ENCODE data around the gene LMLN.
"Not testable (repeated sequence)": the region's sequence is repeated elsewhere in the genome, so short reads cannot be mapped to it uniquely, and the experiment has no call there.

The LMLN gene

GRCh38 chr3:198076722-198077308, 116.8 kb downstream of the LMLN start:
- H3K4me1 Mint-ChIP-seq = no peaks in the 10 kb centered on the region
- no peak overlapping the region for H3K4me3 Mint-ChIP-seq
- ATAC-seq (replicated peaks; ENCODE audit: extremely low read depth, poor library complexity, severe bottlenecking) (no peak), DNase-seq (ENCODE audit: low spot score in 2 of 2) (no peak)
- H3K36me3 Mint-ChIP-seq (ENCODE audit: insufficient read depth) = no peaks in the 10 kb centered on the region
- no peaks in the 10 kb centered on the region for H3K9me3 Mint-ChIP-seq
- H3K27ac Mint-ChIP-seq (ENCODE audit: low read depth) = no peak overlapping the region
- H3K27me3 Mint-ChIP-seq = peaks cover 12% of the 10 kb centered on the region

GRCh38 chr3:198079771-198080520, 119.9 kb downstream of the LMLN start:
- peaks cover 34% of the 10 kb centered on the region for H3K27me3 Mint-ChIP-seq
- H3K9me3 Mint-ChIP-seq = no peaks in the 10 kb centered on the region
- no peaks in the 10 kb centered on the region for H3K36me3 Mint-ChIP-seq (ENCODE audit: insufficient read depth)
- ATAC-seq (replicated peaks; ENCODE audit: extremely low read depth, poor library complexity, severe bottlenecking) (peak; percentile 45), DNase-seq (ENCODE audit: low spot score in 2 of 2) (no peak)
- H3K4me1 Mint-ChIP-seq = no peaks in the 10 kb centered on the region
- H3K4me3 Mint-ChIP-seq = peak overlapping the region; percentile 72
- no peak overlapping the region for H3K27ac Mint-ChIP-seq (ENCODE audit: low read depth)

- peaks cover 42% of the 10 kb centered on the region for H3K27me3 Mint-ChIP-seq
- ATAC-seq (replicated peaks; ENCODE audit: extremely low read depth, poor library complexity, severe bottlenecking) = peak; percentile 88
- H3K36me3 Mint-ChIP-seq (ENCODE audit: insufficient read depth) = no peaks in the 10 kb centered on the region
- no peaks in the 10 kb centered on the region for H3K9me3 Mint-ChIP-seq
- no peaks in the 10 kb centered on the region for H3K4me1 Mint-ChIP-seq
- no peak overlapping the region for H3K27ac Mint-ChIP-seq (ENCODE audit: low read depth)
- DNase-seq (ENCODE audit: low spot score in 2 of 2) = peak; percentile 64 to 68
- peak overlapping the region; percentile 72 for H3K4me3 Mint-ChIP-seq
Observed at GRCh38 chr3:198080521-198081384, 120.7 kb downstream of the LMLN start.

- Mint-ChIP-seq H3K27me3 (peaks cover 49% of the 10 kb centered on the region), H3K4me3 (no peak overlapping the region), H3K4me1 (no peaks in the 10 kb centered on the region), H3K27ac (ENCODE audit: low read depth) (no peak overlapping the region), H3K36me3 (ENCODE audit: insufficient read depth) (no peaks in the 10 kb centered on the region), H3K9me3 (no peaks in the 10 kb centered on the region)
- DNase-seq (ENCODE audit: low spot score in 2 of 2) (no peak), ATAC-seq (replicated peaks; ENCODE audit: extremely low read depth, poor library complexity, severe bottlenecking) (no peak)
Observed at GRCh38 chr3:198081421-198081844, 121.4 kb downstream of the LMLN start.

- H3K27ac Mint-ChIP-seq (ENCODE audit: low read depth); H3K4me1 Mint-ChIP-seq; H3K4me3 Mint-ChIP-seq; ATAC-seq (replicated peaks; ENCODE audit: extremely low read depth, poor library complexity, severe bottlenecking); DNase-seq (ENCODE audit: low spot score in 2 of 2); H3K36me3 Mint-ChIP-seq (ENCODE audit: insufficient read depth); H3K9me3 Mint-ChIP-seq: not testable (repeated sequence)
- peaks cover 57% of the 10 kb centered on the region for H3K27me3 Mint-ChIP-seq
Observed at GRCh38 chr3:198082226-198082625, 122.2 kb downstream of the LMLN start.

- H3K36me3 Mint-ChIP-seq (ENCODE audit: insufficient read depth) = no peaks in the 10 kb centered on the region
- H3K9me3 Mint-ChIP-seq = no peaks in the 10 kb centered on the region
- no peak overlapping the region for H3K27ac Mint-ChIP-seq (ENCODE audit: low read depth)
- peaks cover 57% of the 10 kb centered on the region for H3K27me3 Mint-ChIP-seq
- H3K4me3 Mint-ChIP-seq = no peak overlapping the region
- ATAC-seq (replicated peaks; ENCODE audit: extremely low read depth, poor library complexity, severe bottlenecking) (no peak), DNase-seq (ENCODE audit: low spot score in 2 of 2) (no peak)
- H3K4me1 Mint-ChIP-seq = no peaks in the 10 kb centered on the region
Observed at GRCh38 chr3:198088421-198088955, 128.5 kb downstream of the LMLN start.

GRCh38 chr3:198090795-198091332, 130.8 kb downstream of the LMLN start:
- ATAC-seq (replicated peaks; ENCODE audit: extremely low read depth, poor library complexity, severe bottlenecking) = no peak
- Mint-ChIP-seq H3K4me1 (no peaks in the 10 kb centered on the region), H3K27me3 (peaks cover 52% of the 10 kb centered on the region)

GRCh38 chr3:198092276-198092675, 132.3 kb downstream of the LMLN start:
- Mint-ChIP-seq H3K36me3 (ENCODE audit: insufficient read depth) (no peaks in the 10 kb centered on the region), H3K4me3 (no peak overlapping the region), H3K27me3 (peaks cover 38% of the 10 kb centered on the region), H3K27ac (ENCODE audit: low read depth) (no peak overlapping the region), H3K9me3 (peaks cover 4% of the 10 kb centered on the region), H3K4me1 (no peaks in the 10 kb centered on the region)
- DNase-seq (ENCODE audit: low spot score in 2 of 2) (no peak), ATAC-seq (replicated peaks; ENCODE audit: extremely low read depth, poor library complexity, severe bottlenecking) (no peak)

More at GRCh38 chr3:198090795-198091332, 130.8 kb downstream of the LMLN start:
- no peak overlapping the region for H3K4me3 Mint-ChIP-seq
- no peaks in the 10 kb centered on the region for H3K36me3 Mint-ChIP-seq (ENCODE audit: insufficient read depth)
- H3K9me3 Mint-ChIP-seq = peaks cover 1% of the 10 kb centered on the region
- no peak overlapping the region for H3K27ac Mint-ChIP-seq (ENCODE audit: low read depth)
- no peak for DNase-seq (ENCODE audit: low spot score in 2 of 2)

GRCh38 chr3:198093112-198093679, 133.2 kb downstream of the LMLN start:
- Mint-ChIP-seq H3K27ac (ENCODE audit: low read depth) (no peak overlapping the region), H3K27me3 (peaks cover 32% of the 10 kb centered on the region), H3K4me1 (no peaks in the 10 kb centered on the region), H3K9me3 (peaks cover 4% of the 10 kb centered on the region), H3K36me3 (ENCODE audit: insufficient read depth) (no peaks in the 10 kb centered on the region), H3K4me3 (no peak overlapping the region)
- DNase-seq (ENCODE audit: low spot score in 2 of 2) (no peak), ATAC-seq (replicated peaks; ENCODE audit: extremely low read depth, poor library complexity, severe bottlenecking) (no peak)

Measured in central memory CD8-positive, alpha-beta T cell (primary cell).